Activated CD4-positive, alpha-beta T cell treated with anti-CD3 and anti-CD28 coated beads for 36 hours (primary cell): Measurements from ENCODE around the gene ZSCAN29. TPM values are rescaled to one million over a fixed set of nuclear protein-coding genes. Genes with fewer than 3 reads are reported as not detected.
A peak's percentile ranks its signal among the peaks of the same experiment; 100 is the strongest.

Experiments used
- ATAC-seq: fragments of 200-7000 bp; cut with Tn5 transposase; one replicate; pipeline ENCODE4 v1.10.0; 2021; ENCODE audit warnings: mild to moderate bottlenecking, moderate library complexity
- CTCF ChIA-PET: fragments of 350-600 bp; sonication (Branson Sonifier 250); formaldehyde crosslinking; loops from one replicate; lab custom pipeline; 2021; ENCODE audit warnings: antibody characterized with exemption; lab: Charles Lee
- POLR2A ChIA-PET: fragments of 350-600 bp; sonication (Branson Sonifier 250); formaldehyde crosslinking; loops from one replicate; lab custom pipeline; 2021; ENCODE audit warnings: antibody characterized with exemption, inconsistent platforms; lab: Charles Lee
- DNase-seq: peaks from one replicate; pipeline ENCODE4 v3.0.0-alpha.2; 2020
- H3K27ac Mint-ChIP-seq: one replicate; pipeline ENCODE4 v1.8.0; 2021; ENCODE audit warnings: mixed read lengths
- H3K27me3 Mint-ChIP-seq: one replicate; pipeline ENCODE4 v1.8.0; 2021; ENCODE audit warnings: mixed read lengths
- H3K36me3 Mint-ChIP-seq: one replicate; pipeline ENCODE4 v1.8.0; 2021; ENCODE audit warnings: low read depth, mixed read lengths
- H3K4me1 Mint-ChIP-seq: one replicate; pipeline ENCODE4 v1.8.0; 2021; ENCODE audit warnings: mixed read lengths
- H3K4me3 Mint-ChIP-seq: one replicate; pipeline ENCODE4 v1.8.0; 2021; ENCODE audit warnings: mild to moderate bottlenecking, moderate library complexity, mixed read lengths
- H3K9me3 Mint-ChIP-seq: one replicate; pipeline ENCODE4 v1.8.0; 2021; ENCODE audit warnings: low read depth, mixed read lengths
- intact Hi-C, 2 experiments: fragments of 100-400 bp; cut with DNase I in 1 of 2; cut with micrococcal nuclease in 1 of 2; formaldehyde crosslinking; loops; one replicate each; pipeline versions ENCODE4 v1.14.2 to v1.15.1; 2022 to 2024; cut with DNase I, micrococcal nuclease
- total RNA-seq, 2 experiments: library from RNA; stranded (reverse); gene quantifications; one replicate each; pipeline ENCODE4 v1.2.3, GENCODE V29; 2021

ZSCAN29 gene
- 10 to 100 TPM; 20.8 to 26.4 TPM for total RNA-seq

- Mint-ChIP-seq H3K4me3 (peak within 1 kb of the TSS; percentile 86), H3K36me3 (peaks cover 55% of the 10 kb centered on the region), H3K27ac (peak within 1 kb of the TSS; percentile 85), H3K9me3 (peaks cover 17% of the 10 kb centered on the region), H3K27me3 (no peaks in the 10 kb centered on the region), H3K4me1 (peaks cover 46% of the 10 kb centered on the region)
- ChIA-PET CTCF (interaction anchor here (0.7 to 3.1 kb wide), 11 partner anchors 8 to 249 kb away, joined by 3 to 19 read pairs (median 5); no protein-coding TSS in a partner anchor), POLR2A (interaction anchor here (0.7 kb wide), 1 partner anchor 70 kb away, joined by 4 read pairs; no protein-coding TSS in a partner anchor)
- DNase-seq (peak; percentile 87), ATAC-seq (peak; percentile 86)
- intact Hi-C loops = loop anchor here (1.0 to 2.0 kb wide), 5 partner anchors 41 to 378 kb away; partner anchors contain the start of genes LCMT2 (in 2 of the 2), CCNDBP1 (in 1 of the 2) and UBR1 (in 1 of the 2)
Measured at GRCh38 chr15:43370975-43371974, at the start of gene ZSCAN29, which contains the start of gene TUBGCP4. TSS of gene ZSCAN29 (minus strand) at chr15:43371043. CDS start at chr15:43369913, 1,130 bp downstream. TSS of gene TUBGCP4 (plus strand) at chr15:43371101. CDS start at chr15:43371355, 254 bp downstream.

GRCh38 chr15:43420435-43420834, 49.6 kb upstream of the ZSCAN29 start:
- ATAC-seq = no peak
- POLR2A ChIA-PET = no interaction called here
- H3K4me1 Mint-ChIP-seq = peaks cover 7% of the 10 kb centered on the region
- no peak overlapping the region for H3K4me3 Mint-ChIP-seq
- H3K36me3 Mint-ChIP-seq = peaks cover 25% of the 10 kb centered on the region
- H3K9me3 Mint-ChIP-seq = no peaks in the 10 kb centered on the region
- H3K27me3 Mint-ChIP-seq = no peaks in the 10 kb centered on the region
- H3K27ac Mint-ChIP-seq = no peak overlapping the region
- CTCF ChIA-PET = interaction anchor here (0.6 kb wide), 1 partner anchor 8 kb away, joined by 3 read pairs; no protein-coding TSS in a partner anchor
- no peak for DNase-seq
- intact Hi-C loops = no loop called here

DNA sequence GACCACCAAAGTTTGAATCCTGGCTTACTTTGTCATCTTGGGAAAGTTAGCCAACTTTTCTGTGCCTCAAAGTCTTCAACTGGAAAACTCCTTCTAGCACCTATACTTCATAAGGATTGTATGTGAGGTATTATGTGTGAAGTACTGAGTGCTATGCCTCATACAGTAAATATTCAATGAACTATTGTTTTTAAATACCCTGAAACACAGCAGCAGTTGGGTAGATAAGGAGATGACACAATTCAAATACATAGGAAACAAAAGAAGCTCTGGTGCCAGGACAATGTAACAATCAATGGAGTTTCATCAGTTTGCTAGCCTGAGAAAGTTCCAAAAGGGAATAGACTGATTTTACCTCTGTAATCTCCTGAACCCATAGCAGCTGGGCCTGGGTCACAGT, 43.4 kb upstream of the ZSCAN29 start:
- Mint-ChIP-seq H3K4me3 (no peak overlapping the region), H3K27me3 (no peaks in the 10 kb centered on the region), H3K4me1 (no peaks in the 10 kb centered on the region), H3K9me3 (no peaks in the 10 kb centered on the region), H3K36me3 (peaks cover 28% of the 10 kb centered on the region), H3K27ac (peak overlapping the region; percentile 15)
- no peak for DNase-seq
- intact Hi-C loops = no loop called here
- ATAC-seq = no peak
- CTCF ChIA-PET = interaction anchor here (1.8 kb wide), 1 partner anchor 11 kb away, joined by 5 read pairs; no protein-coding TSS in a partner anchor
- POLR2A ChIA-PET = no interaction called here

DNA sequence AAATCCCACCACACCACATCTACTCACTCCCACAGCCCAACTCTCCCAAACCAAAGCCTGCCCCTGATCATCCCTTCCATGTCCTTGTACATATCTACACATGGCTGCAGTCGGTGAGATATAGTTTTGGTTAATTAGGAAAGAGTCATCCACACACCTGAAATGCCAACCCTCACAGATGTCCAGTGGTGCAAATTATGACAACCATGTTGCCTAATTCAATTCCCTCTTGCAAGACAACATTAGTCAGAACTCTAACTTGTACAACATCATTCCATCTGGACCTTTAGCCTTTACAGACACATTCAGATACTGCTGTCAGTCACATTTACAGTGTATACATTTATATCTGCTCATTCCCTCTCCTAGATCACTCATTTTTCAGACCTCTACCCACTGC, 41.3 kb upstream of the ZSCAN29 start:
- DNase-seq (no peak), ATAC-seq (no peak)
- H3K27ac Mint-ChIP-seq = no peak overlapping the region
- intact Hi-C loops = no loop called here
- no peak overlapping the region for H3K4me3 Mint-ChIP-seq
- H3K4me1 Mint-ChIP-seq = no peaks in the 10 kb centered on the region
- peaks cover 43% of the 10 kb centered on the region for H3K36me3 Mint-ChIP-seq
- CTCF ChIA-PET = no interaction called here
- no peaks in the 10 kb centered on the region for H3K9me3 Mint-ChIP-seq
- no peaks in the 10 kb centered on the region for H3K27me3 Mint-ChIP-seq
- POLR2A ChIA-PET = no interaction called here

GRCh38 chr15:43410572-43411214, 39.9 kb upstream of the ZSCAN29 start:
- Mint-ChIP-seq H3K36me3 (peaks cover 49% of the 10 kb centered on the region), H3K4me1 (no peaks in the 10 kb centered on the region), H3K4me3 (no peak overlapping the region), H3K9me3 (no peaks in the 10 kb centered on the region), H3K27ac (peak overlapping the region; percentile 45), H3K27me3 (no peaks in the 10 kb centered on the region)
- ChIA-PET POLR2A (no interaction called here), CTCF (interaction anchor here (0.5 kb wide), 1 partner anchor 971 kb away, joined by 3 read pairs; no protein-coding TSS in a partner anchor)
- ATAC-seq (no peak), DNase-seq (no peak)
- intact Hi-C loops = no loop called here

GRCh38 chr15:43408789-43409188, 37.9 kb upstream of the ZSCAN29 start:
- ChIA-PET CTCF (interaction anchor here (0.9 to 1.2 kb wide), 2 partner anchors 12 to 106 kb away, joined by 3 to 4 read pairs; no protein-coding TSS in a partner anchor), POLR2A (no interaction called here)
- Mint-ChIP-seq H3K27me3 (no peaks in the 10 kb centered on the region), H3K27ac (no peak overlapping the region), H3K4me3 (no peak overlapping the region), H3K36me3 (peaks cover 58% of the 10 kb centered on the region), H3K9me3 (no peaks in the 10 kb centered on the region), H3K4me1 (no peaks in the 10 kb centered on the region)
- DNase-seq = no peak
- no peak for ATAC-seq
- intact Hi-C loops = no loop called here

- Mint-ChIP-seq H3K27ac (no peak overlapping the region), H3K27me3 (no peaks in the 10 kb centered on the region), H3K4me1 (peaks cover 2% of the 10 kb centered on the region), H3K9me3 (no peaks in the 10 kb centered on the region), H3K4me3 (no peak overlapping the region), H3K36me3 (peaks cover 62% of the 10 kb centered on the region)
- POLR2A ChIA-PET = no interaction called here
- no peak for ATAC-seq
- DNase-seq = no peak
- intact Hi-C loops = no loop called here
- CTCF ChIA-PET = interaction anchor here (1.4 kb wide), 1 partner anchor 10 kb away, joined by 4 read pairs; no protein-coding TSS in a partner anchor
Measured at GRCh38 chr15:43406808-43407207, 36.0 kb upstream of the ZSCAN29 start.

DNA sequence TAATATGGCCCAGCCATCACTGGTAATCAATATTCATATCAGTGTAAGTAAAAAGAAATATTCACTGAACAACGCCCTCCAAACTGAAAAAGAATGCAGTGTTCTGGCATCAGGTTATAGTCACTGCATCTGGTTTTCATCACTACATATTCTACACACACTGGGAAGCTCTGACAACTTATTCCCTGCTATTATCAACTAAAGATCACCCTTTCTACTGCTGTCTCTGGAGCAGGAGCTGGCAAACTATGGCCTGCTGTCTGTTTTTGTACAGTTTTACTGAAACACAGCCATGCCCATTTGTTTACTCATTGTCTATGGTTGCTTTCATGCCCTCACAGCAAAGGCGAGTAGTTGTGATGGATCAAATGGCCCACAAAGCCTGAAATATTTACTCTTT, 35.3 kb upstream of the ZSCAN29 start:
- Mint-ChIP-seq H3K4me1 (peaks cover 2% of the 10 kb centered on the region), H3K36me3 (peaks cover 68% of the 10 kb centered on the region), H3K9me3 (no peaks in the 10 kb centered on the region), H3K27me3 (no peaks in the 10 kb centered on the region), H3K4me3 (no peak overlapping the region), H3K27ac (no peak overlapping the region)
- intact Hi-C loops = no loop called here
- no peak for DNase-seq
- ATAC-seq = no peak
- POLR2A ChIA-PET = no interaction called here
- CTCF ChIA-PET = interaction anchor here (1.3 to 1.9 kb wide), 2 partner anchors 16 to 31 kb away, joined by 4 read pairs; no protein-coding TSS in a partner anchor

GRCh38 chr15:43404130-43404529, 33.3 kb upstream of the ZSCAN29 start:
- Mint-ChIP-seq H3K4me3 (no peak overlapping the region), H3K27me3 (no peaks in the 10 kb centered on the region), H3K27ac (no peak overlapping the region), H3K36me3 (peaks cover 62% of the 10 kb centered on the region), H3K4me1 (peaks cover 2% of the 10 kb centered on the region), H3K9me3 (no peaks in the 10 kb centered on the region)
- ChIA-PET POLR2A (no interaction called here), CTCF (interaction anchor here (1.1 kb wide), 1 partner anchor 11 kb away, joined by 5 read pairs; no protein-coding TSS in a partner anchor)
- ATAC-seq (no peak), DNase-seq (no peak)
- intact Hi-C loops = no loop called here

GRCh38 chr15:43403616-43404015, 32.8 kb upstream of the ZSCAN29 start:
- H3K9me3 Mint-ChIP-seq = no peaks in the 10 kb centered on the region
- POLR2A ChIA-PET = no interaction called here
- no peak for DNase-seq
- intact Hi-C loops = no loop called here
- no peak overlapping the region for H3K4me3 Mint-ChIP-seq
- ATAC-seq = no peak
- peaks cover 59% of the 10 kb centered on the region for H3K36me3 Mint-ChIP-seq
- H3K27me3 Mint-ChIP-seq = no peaks in the 10 kb centered on the region
- peak overlapping the region; percentile 20 for H3K27ac Mint-ChIP-seq
- H3K4me1 Mint-ChIP-seq = peaks cover 2% of the 10 kb centered on the region
- CTCF ChIA-PET = interaction anchor here (1.1 to 2.0 kb wide), 2 partner anchors 11 to 14 kb away, joined by 5 to 7 read pairs; no protein-coding TSS in a partner anchor

DNA sequence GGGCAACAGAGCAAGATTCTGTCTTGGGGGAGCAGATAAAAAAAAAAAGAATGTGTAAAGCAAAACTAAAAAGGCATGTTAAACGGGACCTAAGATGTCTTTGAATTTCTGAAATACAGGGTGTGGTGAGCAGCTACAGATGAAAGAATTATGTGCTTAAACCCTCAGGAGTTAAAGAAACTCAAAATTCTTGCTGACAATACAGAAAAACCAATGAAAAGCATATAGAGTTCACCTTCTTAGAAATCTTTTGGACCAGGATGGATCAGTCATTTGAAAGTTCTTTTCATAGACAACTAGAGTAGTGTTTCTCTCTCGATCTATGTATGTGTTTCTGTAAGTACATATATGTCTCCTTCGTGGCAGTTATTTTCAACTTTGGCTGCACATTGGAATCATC, 31.4 kb upstream of the ZSCAN29 start:
- intact Hi-C loops = no loop called here
- Mint-ChIP-seq H3K9me3 (no peaks in the 10 kb centered on the region), H3K36me3 (peaks cover 60% of the 10 kb centered on the region), H3K27me3 (no peaks in the 10 kb centered on the region), H3K4me1 (peaks cover 2% of the 10 kb centered on the region), H3K27ac (no peak overlapping the region), H3K4me3 (no peak overlapping the region)
- ChIA-PET POLR2A (no interaction called here), CTCF (interaction anchor here (0.8 to 2.0 kb wide), 3 partner anchors 15 to 50 kb away, joined by 3 to 7 read pairs (median 4); no protein-coding TSS in a partner anchor)
- ATAC-seq (no peak), DNase-seq (no peak)
